ENCODE data around the gene MKNK2. TPM values are rescaled to one million over a fixed set of nuclear protein-coding genes. Genes with fewer than 3 reads are reported as not detected.
A peak's percentile ranks its signal among the peaks of the same experiment; 100 is the strongest.

Gene MKNK2
- total and polyA plus RNA-seq, 2 of the 13 experiments (the other 11 are each of a cell fraction or from before 2014, with no cell fraction given): 44.9 to 112 TPM

GRCh38 chr19:2062389-2062729 lies 11.3 kb upstream of the MKNK2 start (continued):
- TF ChIP-seq PRDM4 (CRISPR knock-in tag; IDR thresholded peaks at IDR 0.05; ENCODE audit: borderline replicate concordance) (no peak), IKZF4 (CRISPR knock-in tag; IDR thresholded peaks at IDR 0.05; ENCODE audit: borderline replicate concordance, low read depth, not compliant biosample characterization) (peak; percentile 15), ZNF781 (CRISPR knock-in tag; IDR thresholded peaks at IDR 0.05; ENCODE audit: borderline replicate concordance, not compliant biosample characterization) (no peak), POLR2A (IDR thresholded peaks at IDR 0.05; ENCODE audit: insufficient read depth in 1 of 2, low read depth in 2 of 2, low read length in 2 of 2) (0 out of 4 replicates have a peak, but pooled peaks of 1 of the 2 experiments have one; percentile 32)

GRCh38 chr19:2061495-2062388 lies 10.7 kb upstream of the MKNK2 start:
- TSS peak; percentile 94 for BruUV-seq (replicated peaks)
- no peaks in the 10 kb centered on the region; a peak in 1 of 5 replicates for H3K27me3 ChIP-seq (ENCODE audit: control insufficient read depth in 1 of 2, insufficient read depth in 2 of 2, low read length in 2 of 2)
- no peaks in the 10 kb centered on the region for H4K20me1 ChIP-seq (ENCODE audit: insufficient read depth, low read length)
- DNase-seq (ENCODE audit: low spot score): peak; percentile 97
- intact Hi-C loops (cut with micrococcal nuclease; ENCODE audit: unreplicated experiment): no loop called here
- 2% methylated on average over 7 of the region's 50 CpGs for WGBS (ENCODE audit: low lambda C conversion rate)
- no peak overlapping the region for H2AFZ ChIP-seq (ENCODE audit: low read length)
- H3K9ac ChIP-seq (ENCODE audit: insufficient read depth, low read depth, low read length): peak overlapping the region; percentile 97
- ChIA-PET CTCF (ENCODE audit: low intra/inter-chr PET ratio, low total read pairs) (no interaction called here), POLR2A (interaction anchor here (1.0 to 3.2 kb wide), 5 partner anchors 10 to 46 kb away, joined by 5 to 40 read pairs (median 9); partner anchors contain the start of genes BTBD2 and MKNK2)
- H3K4me1 ChIP-seq (ENCODE audit: insufficient read depth, low read length): peaks cover 80% of the 10 kb centered on the region
- ATAC-seq: peak; percentile 65
- H3K4me3 ChIP-seq (replicated peaks in 1 of 3; ENCODE audit: insufficient read depth in 1 of 3, low read depth in 2 of 3, low read length in 3 of 3): peak overlapping the region; percentile 58 to 86 (median 76)
- H3K36me3 ChIP-seq (replicated peaks in 1 of 2; ENCODE audit: control insufficient read depth in 1 of 2, insufficient read depth in 2 of 2, low read length in 2 of 2): no peaks in the 10 kb centered on the region
- no peaks in the 10 kb centered on the region for H3K79me2 ChIP-seq (ENCODE audit: insufficient read depth, low read length)
- FAIRE-seq: peak; percentile 89
- in situ Hi-C loops (cut with HindIII; ENCODE audit: extremely low pct_ligation_motif_present, low pct_unique_long_range_greater_than_20kb): loop anchor here (5.0 to 10.0 kb wide), 2 partner anchors 39 to 127 kb away; no protein-coding TSS in a partner anchor
- peak overlapping the region; percentile 91 for H3K4me2 ChIP-seq (ENCODE audit: low read depth, low read length)
- H3K27ac ChIP-seq (ENCODE audit: extremely low read length, insufficient read depth, low read length): peak overlapping the region; percentile 100
- H3K9me3 ChIP-seq (ENCODE audit: low read length): no peaks in the 10 kb centered on the region
- TF ChIP-seq PHF21A (CRISPR knock-in tag; IDR thresholded peaks at IDR 0.05) (0 out of 2 replicates have a peak, but pooled peaks have one; percentile 13), ZNF225 (CRISPR knock-in tag; IDR thresholded peaks at IDR 0.05) (0 out of 2 replicates have a peak, but pooled peaks have one; percentile 27), REXO4 (CRISPR knock-in tag; IDR thresholded peaks at IDR 0.05; ENCODE audit: borderline replicate concordance) (peak; percentile 67; the same call in 1 of the 2 replicates), NCOA2 (CRISPR knock-in tag; IDR thresholded peaks at IDR 0.05) (no peak), ARID5B (CRISPR knock-in tag; IDR thresholded peaks at IDR 0.05) (0 out of 2 replicates have a peak, but pooled peaks have one; percentile 10), PAXIP1 (CRISPR knock-in tag; conservative IDR thresholded peaks at IDR 0.05) (peak; percentile 87)

Measured in HepG2 (cell line).